ENCODE measurements around the gene SEMA4G.
A peak's percentile ranks its signal among the peaks of the same experiment; 100 is the strongest.

The SEMA4G gene

GRCh38 chr10:100993986-100994708, 24.8 kb downstream of the SEMA4G start:
- DNase-seq: peak; percentile 42

GRCh38 chr10:100995181-100995580, 25.9 kb downstream of the SEMA4G start:
- no peak for DNase-seq

- DNase-seq: peak; percentile 29
Measured at GRCh38 chr10:100996678-100997359, 27.5 kb downstream of the SEMA4G start.

GRCh38 chr10:100997360-100998182, 28.3 kb downstream of the SEMA4G start:
- DNase-seq: peak; percentile 84

- peak; percentile 80 for DNase-seq
Measured at GRCh38 chr10:100998183-100998990, 29.1 kb downstream of the SEMA4G start.

- DNase-seq: peak; percentile 72
Measured at GRCh38 chr10:100998991-100999741, 29.9 kb downstream of the SEMA4G start.

- DNase-seq: no peak
Measured at GRCh38 chr10:100999742-101000126, 30.4 kb downstream of the SEMA4G start, which contains the start of gene LZTS2. LZTS2 (plus strand) TSS chr10:100999808; CDS start chr10:101002539, 2,731 bp downstream.

- DNase-seq: peak; percentile 41
Measured at GRCh38 chr10:101000127-101000914, 31.0 kb downstream of the SEMA4G start.

- peak; percentile 92 for DNase-seq
Measured at GRCh38 chr10:101000915-101001658, 31.8 kb downstream of the SEMA4G start.

- DNase-seq: no peak
Measured at GRCh38 chr10:101001659-101002035, 32.3 kb downstream of the SEMA4G start.

GRCh38 chr10:101002456-101002855, 33.2 kb downstream of the SEMA4G start:
- DNase-seq: no peak

- DNase-seq: no peak
Measured at GRCh38 chr10:101003639-101004206, 34.4 kb downstream of the SEMA4G start.

- DNase-seq: no peak
Measured at GRCh38 chr10:101005361-101005760, 36.1 kb downstream of the SEMA4G start.

- no peak for DNase-seq
Measured at GRCh38 chr10:101005869-101006567, 36.7 kb downstream of the SEMA4G start.

- no peak for DNase-seq
Measured at GRCh38 chr10:101006593-101007098, 37.3 kb downstream of the SEMA4G start.

- DNase-seq: no peak
Measured at GRCh38 chr10:101007099-101007711, 37.9 kb downstream of the SEMA4G start.

- no peak for DNase-seq
Measured at GRCh38 chr10:101007915-101008822, 38.9 kb downstream of the SEMA4G start.
